SK-N-SH treated with all-trans-retinoic acid at 6 μM for 48 hours (cell line): Measurements from ENCODE around the gene PTPN1.

Experiments
- CSDC2 ChIP-seq: fragments of 250-450 bp; sonication (Bioruptor Pico); IDR thresholded peaks from 2 replicates; pipeline ENCODE4 v1.5.0; 2020; ENCODE audit warnings: mild to moderate bottlenecking, moderate library complexity
- SNAI2 ChIP-seq: fragments of 250-450 bp; sonication (Bioruptor Pico); IDR thresholded peaks from 2 replicates; pipeline ENCODE4 v1.5.0; 2020; ENCODE audit warnings: mild to moderate bottlenecking, moderate library complexity
- ZFP3 ChIP-seq: fragments of 250-450 bp; sonication (Bioruptor Pico); IDR thresholded peaks from 2 replicates; pipeline ENCODE4 v1.5.0; 2020; ENCODE audit warnings: mild to moderate bottlenecking, moderate library complexity

GRCh38 chr20:50491168-50491567, 19.0 kb upstream of the PTPN1 start:
- TF ChIP-seq CSDC2 (CRISPR knock-in tag) (no peak), ZFP3 (no peak), SNAI2 (no peak)
